ENCODE measurements around the gene MEIOB. TPM values are rescaled to one million over a fixed set of nuclear protein-coding genes. Genes with fewer than 3 reads are reported as not detected.

MEIOB gene
- total RNA-seq, 1 experiment from 2014 or later: 0.62 TPM

- TF ChIP-seq CTCF (conservative IDR thresholded peaks at IDR 0.05; ENCODE audit: low read depth, low read length) (no peak), EZH2 (IDR thresholded peaks at IDR 0.05; ENCODE audit: borderline replicate concordance, low read depth, low read length, poor library complexity, severe bottlenecking) (no peak)
- H3K9me3 ChIP-seq (ENCODE audit: low read depth, low read length, poor library complexity, severe bottlenecking): no peaks in the 10 kb centered on the region
- H3K4me3 ChIP-seq (ENCODE audit: low read depth, low read length, poor library complexity, severe bottlenecking): peak overlapping the region; percentile 90
- ChIA-PET POLR2A (ENCODE audit: low non-redundant PET) (no interaction called here), CTCF (no interaction called here)
- DNase-seq (ENCODE audit: low spot score): no peak
- no TSS peak for BruUV-seq (replicated peaks)
- H3K4me1 ChIP-seq (ENCODE audit: insufficient read depth, low read length, poor library complexity, severe bottlenecking): peaks cover 12% of the 10 kb centered on the region
- H3K27ac ChIP-seq (ENCODE audit: low read depth, low read length, poor library complexity, severe bottlenecking): no peak overlapping the region
- no peaks in the 10 kb centered on the region for H3K36me3 ChIP-seq (ENCODE audit: insufficient read depth, low read length, poor library complexity, severe bottlenecking)
- no peaks in the 10 kb centered on the region for H3K27me3 ChIP-seq (replicated peaks; ENCODE audit: insufficient read depth, low read depth, low read length, poor library complexity)
- intact Hi-C loops (cut with micrococcal nuclease; ENCODE audit: unreplicated experiment): loop anchor here (10.0 kb wide), 1 partner anchor 54 kb away; the partner anchor contains the start of genes EME2, MRPS34 and NME3
Observed at GRCh38 chr16:1828645-1829410, 43.1 kb downstream of the MEIOB start.

DNA sequence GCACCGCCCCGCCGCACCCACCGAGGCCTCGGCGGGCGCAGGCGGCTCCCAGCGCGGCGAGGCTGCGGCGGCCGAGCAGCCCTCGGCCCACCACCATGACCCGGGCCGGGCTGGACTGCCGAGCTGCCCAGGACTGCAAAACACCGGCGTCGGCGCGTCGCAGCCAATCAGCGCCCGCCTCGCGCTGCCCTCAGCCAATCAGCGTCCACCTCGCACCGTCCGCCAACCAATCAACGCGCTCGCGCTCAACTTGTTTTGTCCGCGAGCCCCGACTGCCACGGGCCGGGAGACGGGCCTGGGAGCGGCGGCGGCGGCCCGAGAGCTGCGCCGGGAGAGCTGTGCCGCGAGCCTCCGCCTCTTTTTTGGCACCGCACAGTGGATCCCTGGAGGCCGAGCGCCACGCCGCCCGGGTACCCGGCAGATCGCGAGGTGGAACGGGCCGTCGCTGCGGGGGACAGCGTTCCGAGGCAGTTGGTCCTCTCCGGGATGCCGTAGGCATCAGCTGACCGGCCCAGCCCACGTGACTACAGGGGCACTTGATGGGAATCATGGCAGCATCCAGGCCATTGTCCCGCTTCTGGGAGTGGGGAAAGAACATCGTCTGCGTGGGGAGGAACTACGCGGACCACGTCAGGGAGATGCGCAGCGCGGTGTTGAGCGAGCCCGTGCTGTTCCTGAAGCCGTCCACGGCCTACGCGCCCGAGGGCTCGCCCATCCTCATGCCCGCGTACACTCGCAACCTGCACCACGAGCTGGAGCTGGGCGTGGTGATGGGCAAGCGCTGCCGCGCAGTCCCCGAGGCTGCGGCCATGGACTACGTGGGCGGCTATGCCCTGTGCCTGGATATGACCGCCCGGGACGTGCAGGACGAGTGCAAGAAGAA, 45.0 kb downstream of the MEIOB start, which contains the start of the genes FAHD1 and HAGH:
FAHD1 (plus strand) TSS at position 516 of the 883 bp plus-strand sequence; CDS start at position 549, 33 bp downstream.
HAGH (minus strand) TSS at position 135 of the 883 bp plus-strand sequence; CDS start at position 97, 38 bp downstream.
- TF ChIP-seq CTCF (conservative IDR thresholded peaks at IDR 0.05; ENCODE audit: low read depth, low read length): no peak
- TF ChIP-seq EZH2 (IDR thresholded peaks at IDR 0.05; ENCODE audit: borderline replicate concordance, low read depth, low read length, poor library complexity, severe bottlenecking): no peak
- peak; percentile 95 for DNase-seq (ENCODE audit: low spot score)
- no TSS peak for BruUV-seq (replicated peaks)
- Histone ChIP-seq H3K4me1 (ENCODE audit: insufficient read depth, low read length, poor library complexity, severe bottlenecking) (peaks cover 12% of the 10 kb centered on the region), H3K4me3 (ENCODE audit: low read depth, low read length, poor library complexity, severe bottlenecking) (peak within 1 kb of the TSS; percentile 90), H3K9me3 (ENCODE audit: low read depth, low read length, poor library complexity, severe bottlenecking) (no peaks in the 10 kb centered on the region), H3K27me3 (replicated peaks; ENCODE audit: insufficient read depth, low read depth, low read length, poor library complexity) (no peaks in the 10 kb centered on the region), H3K36me3 (ENCODE audit: insufficient read depth, low read length, poor library complexity, severe bottlenecking) (no peaks in the 10 kb centered on the region), H3K27ac (ENCODE audit: low read depth, low read length, poor library complexity, severe bottlenecking) (peak within 1 kb of the TSS; percentile 75)
- ChIA-PET CTCF (interaction anchor here (0.6 kb wide), 1 partner anchor 15 kb away, joined by 4 read pairs; no protein-coding TSS in a partner anchor), POLR2A (ENCODE audit: low non-redundant PET) (no interaction called here)
- intact Hi-C loops (cut with micrococcal nuclease; ENCODE audit: unreplicated experiment): loop anchor here (10.0 kb wide), 1 partner anchor 52 kb away; the partner anchor contains the start of genes EME2, MRPS34 and NME3
